Stimulated activated CD4-positive, alpha-beta T cell treated with anti-CD3 and anti-CD28 coated beads, Interleukin-4, amount 100 ng/mL, for 4 hours (primary cell): Measurements from ENCODE around the gene MYH7.
"Not testable (repeated sequence)": the region's sequence is repeated elsewhere in the genome, so short reads cannot be mapped to it uniquely, and the experiment has no call there.

ENCODE experiments used
- DNase-seq, 2 experiments: peaks; one replicate each; pipeline ENCODE4 v3.0.0-alpha.2; 2020

MYH7 gene

GRCh38 chr14:23430016-23430722 is 5.3 kb downstream of the MYH7 start:
- no peak for DNase-seq

- DNase-seq, result no peak
Observed at GRCh38 chr14:23428686-23429495, 6.6 kb downstream of the MYH7 start.

GRCh38 chr14:23425798-23426197 is 9.7 kb downstream of the MYH7 start:
- not testable (repeated sequence) for DNase-seq

GRCh38 chr14:23425169-23425568 is 10.3 kb downstream of the MYH7 start:
- no peak for DNase-seq

GRCh38 chr14:23423657-23424056 is 11.8 kb downstream of the MYH7 start:
- DNase-seq, result no peak

- no peak for DNase-seq
Observed at GRCh38 chr14:23421594-23421993, 13.9 kb downstream of the MYH7 start.

GRCh38 chr14:23419646-23420045 is 15.8 kb downstream of the MYH7 start:
- DNase-seq, result not testable (repeated sequence)

GRCh38 chr14:23418021-23418420 is 17.4 kb downstream of the MYH7 start:
- no peak for DNase-seq

GRCh38 chr14:23417269-23417668 is 18.2 kb downstream of the MYH7 start:
- DNase-seq, result not testable (repeated sequence)

GRCh38 chr14:23416801-23417200 is 18.7 kb downstream of the MYH7 start:
- DNase-seq, result no peak

- DNase-seq, result no peak
Observed at GRCh38 chr14:23415821-23416778, 19.4 kb downstream of the MYH7 start.

GRCh38 chr14:23414906-23415820 is 20.3 kb downstream of the MYH7 start:
- no peak for DNase-seq

GRCh38 chr14:23414254-23414653 is 21.2 kb downstream of the MYH7 start:
- DNase-seq, result no peak

- DNase-seq, result no peak
Observed at GRCh38 chr14:23413681-23414080, 21.8 kb downstream of the MYH7 start.

- no peak for DNase-seq
Observed at GRCh38 chr14:23411563-23412525, 23.6 kb downstream of the MYH7 start.

GRCh38 chr14:23409966-23410635 is 25.4 kb downstream of the MYH7 start:
- no peak for DNase-seq

- DNase-seq, result no peak
Observed at GRCh38 chr14:23409475-23409874, 26.0 kb downstream of the MYH7 start.

- DNase-seq, result no peak
Observed at GRCh38 chr14:23408307-23408630, 27.2 kb downstream of the MYH7 start.

GRCh38 chr14:23407516-23408306 is 27.7 kb downstream of the MYH7 start, which contains the start of gene MYH6:
TSS of gene MYH6 (minus strand) at chr14:23408273. CDS start at chr14:23407223, 1,050 bp downstream.
- DNase-seq, result no peak
